GM21576 (cell line): Measurements from ENCODE around the gene TNIK.
"Not testable (repeated sequence)": the region's sequence is repeated elsewhere in the genome, so short reads cannot be mapped to it uniquely, and the experiment has no call there.

Source experiments
- ATAC-seq: cut with Tn5 transposase; IDR thresholded peaks from one replicate; pipeline ENCODE4 v1.9.1; 2021; ENCODE audit warnings: mild to moderate bottlenecking, moderate library complexity; ENCODE audit not compliant: unreplicated experiment

Gene TNIK

DNA sequence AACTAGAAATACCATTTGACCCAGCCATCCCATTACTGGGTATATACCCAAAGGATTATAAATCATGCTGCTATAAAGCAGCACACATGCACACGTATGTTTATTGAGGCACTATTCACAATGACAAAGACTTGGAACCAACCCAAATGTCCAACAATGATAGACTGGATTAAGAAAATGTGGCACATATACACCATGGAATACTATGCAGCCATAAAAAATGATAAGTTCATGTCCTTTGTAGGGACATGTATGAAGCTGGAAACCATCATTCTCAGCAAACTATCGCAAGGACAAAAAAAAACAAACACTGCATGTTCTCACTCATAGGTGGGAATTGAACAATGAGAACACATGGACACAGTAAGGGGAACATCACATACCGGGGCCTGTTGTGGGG lies 340.8 kb downstream of the TNIK start:
- ATAC-seq: not testable (repeated sequence)

DNA sequence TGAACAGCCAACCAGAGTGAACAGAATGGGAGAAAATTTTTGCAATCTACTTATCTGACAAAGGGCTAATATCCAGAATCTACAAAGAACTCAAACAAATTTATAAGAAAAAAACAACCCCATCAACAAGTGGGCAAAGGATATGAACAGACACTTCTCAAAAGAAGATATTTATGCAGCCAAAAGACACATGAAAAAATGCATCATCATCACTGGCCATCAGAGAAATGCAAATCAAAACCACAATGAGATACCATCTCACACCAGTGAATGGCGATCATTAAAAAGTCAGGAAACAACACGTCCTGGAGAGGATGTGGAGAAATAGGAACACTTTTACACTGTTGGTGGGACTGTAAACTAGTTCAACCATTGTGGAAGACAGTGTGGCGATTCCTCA lies 341.2 kb downstream of the TNIK start:
- not testable (repeated sequence) for ATAC-seq

DNA sequence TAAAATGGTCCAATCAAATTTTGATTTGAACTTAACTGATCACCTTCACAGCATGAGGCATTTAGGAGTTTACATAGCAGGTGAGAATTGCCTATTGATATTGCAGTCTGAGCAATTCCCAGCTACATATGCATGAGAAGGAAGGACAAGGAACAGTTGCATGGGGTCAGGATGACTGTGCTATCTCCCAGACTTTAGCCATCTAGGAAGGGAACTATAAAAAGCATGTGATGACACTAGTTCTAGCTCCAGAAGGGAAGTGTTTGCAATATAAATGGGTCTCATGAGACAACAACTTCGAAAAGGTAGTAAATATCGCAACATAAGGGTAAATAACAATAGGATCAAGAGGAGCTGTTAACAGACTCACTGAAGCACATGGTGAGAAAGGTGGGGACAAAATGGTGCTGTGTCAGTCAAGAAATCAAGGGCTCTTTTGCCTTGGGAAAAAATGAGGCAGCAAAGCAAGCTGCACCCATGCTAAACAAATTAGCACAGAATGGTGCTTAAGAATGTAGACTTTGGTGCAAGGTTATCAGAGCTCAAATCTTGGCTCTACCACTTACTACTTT lies 343.3 kb downstream of the TNIK start:
- ATAC-seq: no peak

DNA sequence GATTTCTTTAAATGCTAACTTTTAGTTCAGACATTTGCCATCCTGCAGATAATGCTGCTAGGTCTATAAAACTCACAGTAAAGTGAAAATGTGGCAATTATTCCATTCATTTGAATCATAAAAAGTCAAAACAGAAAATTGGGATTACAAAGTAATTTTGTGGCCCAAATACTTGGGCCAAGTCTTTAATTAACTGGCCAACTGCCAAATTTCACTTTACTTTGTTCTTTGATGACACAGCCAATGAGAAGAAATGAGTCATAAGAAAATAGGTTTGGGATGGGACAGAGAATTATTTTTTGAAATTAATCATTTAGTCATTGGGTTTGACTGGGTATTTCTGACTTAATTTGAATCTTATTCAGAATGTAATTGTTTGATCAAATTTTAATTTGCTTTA lies 343.8 kb downstream of the TNIK start:
- no peak for ATAC-seq

DNA sequence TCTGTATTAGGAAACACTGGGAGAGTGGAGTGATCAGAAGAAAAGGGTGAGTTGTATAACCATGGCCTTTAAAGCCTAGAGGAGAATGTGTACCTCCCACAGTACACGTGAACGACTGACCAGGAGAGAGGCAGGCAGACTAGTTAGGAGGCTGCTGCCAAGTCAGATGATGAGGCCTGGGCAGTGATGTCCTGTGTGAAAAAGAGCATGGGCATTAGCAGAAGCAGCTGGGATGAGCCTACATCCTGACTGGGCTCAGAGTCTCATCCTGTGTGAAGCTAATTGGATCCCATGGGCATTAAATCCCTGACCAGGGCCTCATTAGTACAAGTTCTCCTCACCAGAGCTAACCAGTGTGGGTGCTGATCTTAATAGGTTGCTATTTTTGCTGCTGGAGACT lies 344.5 kb downstream of the TNIK start:
- ATAC-seq: no peak

DNA sequence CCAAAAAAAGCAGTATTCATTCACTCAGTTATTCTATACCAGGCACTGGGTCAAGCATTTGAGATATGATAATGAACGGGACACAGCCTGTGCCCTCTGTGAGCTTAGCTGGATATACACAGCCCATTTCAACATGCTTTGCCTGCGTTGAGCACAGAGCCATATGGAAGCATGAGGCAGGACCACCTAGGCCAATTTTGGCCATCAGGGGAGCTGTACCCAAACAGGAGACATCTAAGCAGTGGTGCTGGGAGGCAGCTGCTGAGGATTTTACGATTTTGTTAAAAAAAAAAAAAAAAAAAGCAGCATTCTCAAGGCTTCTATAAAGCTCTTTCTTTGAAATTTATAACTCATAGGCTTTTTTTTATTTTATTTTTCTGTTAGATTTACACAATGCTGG lies 346.5 kb downstream of the TNIK start:
- ATAC-seq: no peak

DNA sequence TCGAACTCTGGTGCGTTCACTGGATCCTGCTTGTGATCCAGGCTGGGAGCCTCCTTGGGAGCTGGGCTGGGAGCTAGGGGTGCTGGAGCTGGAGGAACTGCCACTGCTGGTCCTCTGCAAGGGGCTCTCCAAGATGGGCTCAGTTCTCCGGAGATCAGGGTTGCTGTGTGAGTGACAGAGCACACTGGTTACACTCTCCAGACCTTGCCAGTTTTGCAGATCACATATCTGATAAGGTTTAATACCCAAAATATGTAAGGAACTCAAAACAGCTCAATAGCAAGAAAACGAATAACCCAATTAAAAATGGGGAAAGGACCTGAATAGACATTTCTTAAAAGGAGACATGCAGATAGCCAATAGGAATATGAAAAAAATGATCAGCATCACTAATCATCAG lies 349.5 kb downstream of the TNIK start:
- no peak for ATAC-seq

DNA sequence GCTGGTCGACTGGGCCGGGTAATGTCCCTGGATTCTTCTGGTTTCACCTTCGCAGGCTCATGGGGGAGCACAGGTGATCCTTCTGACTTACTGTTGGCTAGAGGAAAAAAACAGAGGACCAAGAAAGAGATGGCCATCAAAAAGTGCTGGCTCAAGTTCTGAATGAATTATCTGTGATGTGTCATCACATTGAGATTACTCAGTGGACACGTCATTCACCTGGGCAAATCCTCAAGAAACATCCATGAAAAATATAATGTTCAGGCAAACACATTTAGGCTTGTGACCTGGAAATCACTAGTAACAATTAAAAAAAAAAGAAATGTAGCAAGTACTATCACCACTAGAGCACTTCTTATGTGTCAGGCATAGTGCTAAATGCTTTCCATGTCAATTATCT lies 352.1 kb downstream of the TNIK start:
- no peak for ATAC-seq

DNA sequence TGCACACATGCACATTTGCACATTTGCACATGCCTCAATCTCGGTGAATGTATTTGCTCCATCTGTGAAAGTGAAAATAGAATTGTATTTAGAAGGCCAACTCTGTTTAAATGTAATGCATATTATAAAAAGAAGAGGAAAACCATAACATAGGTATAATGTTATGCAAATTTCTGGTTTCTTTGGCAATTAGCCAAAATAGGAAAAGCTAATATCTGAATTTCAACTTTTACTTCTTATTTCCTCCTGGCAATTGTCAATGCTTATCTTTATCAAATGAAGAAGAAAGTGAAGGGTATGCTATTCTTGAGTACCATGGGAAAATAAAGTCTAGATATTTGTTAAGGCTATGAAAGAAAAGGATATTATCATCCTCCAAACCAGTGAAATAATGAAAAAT lies 357.0 kb downstream of the TNIK start:
- ATAC-seq: no peak

DNA sequence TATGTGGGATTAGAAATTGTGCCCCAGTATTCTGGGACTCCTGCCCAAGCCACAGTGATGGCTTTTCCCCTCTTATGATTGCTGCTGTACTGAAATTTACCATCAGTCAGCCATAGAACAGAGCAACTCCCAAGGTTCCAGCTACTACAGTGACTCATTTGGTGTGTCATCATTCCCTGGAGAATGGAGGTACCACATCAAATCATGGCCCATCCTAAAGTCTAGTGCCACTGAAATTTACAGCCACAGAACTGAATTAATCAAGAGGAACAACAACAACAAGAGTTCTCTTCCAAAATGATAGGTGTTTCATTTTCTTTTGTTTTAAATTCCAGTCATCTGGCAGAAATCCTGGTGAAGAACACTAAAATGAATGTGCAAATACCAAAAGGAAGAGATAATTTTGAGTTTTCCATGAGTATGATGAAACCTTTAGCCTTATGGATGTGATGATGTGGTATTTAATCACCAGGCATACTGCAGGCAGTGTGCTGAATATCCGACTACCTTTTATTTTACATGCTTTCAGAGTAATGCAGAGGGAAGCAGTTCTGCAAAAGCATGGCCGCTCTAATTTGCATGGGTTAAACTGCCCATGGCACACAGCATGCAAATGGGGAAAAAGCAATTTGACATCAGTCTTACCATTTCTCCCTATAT lies 358.1 kb downstream of the TNIK start:
- no peak for ATAC-seq

DNA sequence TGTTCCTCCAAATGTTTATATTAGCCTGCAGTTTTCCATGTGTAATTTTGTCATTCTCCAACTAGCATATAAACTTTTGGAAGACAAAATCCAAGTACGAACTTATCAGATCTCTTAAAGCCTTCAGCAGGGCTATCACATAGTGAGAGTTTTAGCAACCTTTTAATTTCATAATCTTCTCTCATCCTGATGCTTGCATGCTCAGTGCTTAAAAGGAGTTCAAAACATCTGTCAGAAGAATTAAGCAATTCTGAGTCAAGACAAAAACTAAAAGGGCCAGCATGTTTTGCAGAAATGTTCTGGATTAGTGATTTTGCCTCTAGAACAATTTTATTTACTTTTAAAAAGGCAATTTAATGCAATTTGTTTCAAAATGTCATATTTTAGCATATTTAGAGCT lies 360.3 kb downstream of the TNIK start:
- ATAC-seq: no peak

DNA sequence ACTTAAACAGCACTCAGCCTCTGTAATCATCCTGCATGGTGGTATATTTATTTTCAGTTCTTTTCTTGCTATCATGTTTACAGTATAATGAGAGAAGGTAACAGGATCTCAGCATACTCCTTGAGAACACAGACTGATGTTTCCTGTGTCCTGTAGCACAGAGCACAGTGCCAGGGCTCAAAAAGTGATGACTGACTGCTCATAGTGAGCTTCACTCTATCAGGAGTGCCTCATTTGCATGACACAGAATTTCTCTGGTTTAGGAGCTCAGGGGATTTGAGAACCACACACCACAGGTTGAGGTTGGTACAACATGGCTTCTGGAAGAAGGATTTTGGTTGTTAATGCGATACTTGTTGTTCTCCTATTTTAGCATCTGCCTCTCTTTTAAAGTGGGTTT lies 365.1 kb downstream of the TNIK start:
- peak; percentile 91 for ATAC-seq

DNA sequence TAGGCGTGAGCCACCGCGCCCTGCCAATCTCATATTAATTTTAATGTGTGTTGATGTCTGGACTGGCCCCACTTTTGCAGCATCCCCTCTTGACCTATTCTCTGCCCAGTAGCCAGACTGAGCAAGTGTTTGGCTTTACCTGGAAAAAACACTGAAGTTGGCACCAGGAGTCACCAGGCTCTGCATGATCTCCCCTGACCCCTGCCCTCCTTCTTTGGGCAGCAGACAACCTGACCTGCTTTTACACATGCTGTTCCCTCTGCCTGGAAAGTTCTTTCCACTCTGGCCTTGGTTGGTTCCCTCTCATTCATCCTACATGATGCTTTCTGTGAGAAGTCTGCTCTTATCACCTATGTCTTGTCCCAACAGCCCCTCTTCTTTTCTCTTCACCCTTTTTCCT lies 365.8 kb downstream of the TNIK start:
- no peak for ATAC-seq

DNA sequence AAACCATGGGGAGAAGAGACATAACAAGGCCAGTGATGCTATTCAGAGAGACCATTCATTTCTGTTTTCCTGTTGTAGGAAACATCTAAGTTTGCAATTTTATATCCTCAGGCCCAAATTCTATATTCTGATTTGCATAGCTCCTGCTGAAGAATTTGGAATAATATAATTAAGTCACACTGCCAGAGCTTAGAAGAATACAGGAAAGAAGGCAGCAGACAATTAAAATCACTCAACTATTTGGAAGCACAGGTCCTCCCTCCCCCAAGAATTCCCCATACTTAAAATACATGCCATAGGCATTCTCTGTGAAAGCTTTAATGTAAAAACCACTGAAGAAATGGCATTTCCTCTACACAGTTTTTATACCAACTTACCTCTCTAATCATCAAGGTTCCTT lies 366.7 kb downstream of the TNIK start:
- ATAC-seq: no peak

DNA sequence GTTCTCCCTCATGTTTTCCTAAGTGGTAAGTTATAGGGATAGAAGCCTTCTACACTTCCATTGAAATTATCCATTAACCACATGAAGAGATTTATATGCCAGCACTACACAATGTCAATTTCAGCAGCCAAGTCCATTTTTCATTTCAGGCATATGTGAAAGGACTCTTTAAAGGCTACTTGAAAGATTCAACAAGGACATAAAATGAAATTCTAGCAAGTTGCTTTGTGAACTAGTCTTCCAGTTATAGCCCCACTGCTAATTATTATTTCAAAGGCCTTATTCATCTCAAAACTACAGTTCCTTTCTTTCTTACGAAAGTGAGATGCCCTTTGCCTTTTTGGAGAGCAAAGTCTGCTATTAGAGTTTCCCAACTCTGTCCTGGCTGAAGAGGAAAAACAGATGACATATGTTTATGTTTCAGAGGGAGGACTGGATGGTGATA lies 367.7 kb downstream of the TNIK start:
- no peak for ATAC-seq

DNA sequence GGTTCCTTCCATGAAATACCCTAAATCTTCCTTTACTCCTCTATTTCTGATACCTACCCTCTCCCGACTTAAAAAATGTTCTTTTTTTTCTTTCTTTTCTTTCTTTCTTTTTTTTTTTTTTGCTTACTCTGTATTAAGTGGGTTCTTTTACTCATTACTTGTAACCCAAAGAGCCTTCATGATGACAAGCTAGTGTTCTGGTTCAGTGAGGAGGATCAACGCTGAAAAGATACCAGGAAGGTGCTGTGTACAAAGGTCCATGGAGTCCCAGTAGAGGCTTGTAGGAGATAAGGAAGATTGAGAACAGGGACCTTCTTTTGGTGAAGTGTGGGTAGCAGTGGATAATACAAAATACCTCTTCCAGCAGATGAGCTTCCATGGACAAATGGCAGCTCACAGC lies 369.9 kb downstream of the TNIK start:
- no peak for ATAC-seq

DNA sequence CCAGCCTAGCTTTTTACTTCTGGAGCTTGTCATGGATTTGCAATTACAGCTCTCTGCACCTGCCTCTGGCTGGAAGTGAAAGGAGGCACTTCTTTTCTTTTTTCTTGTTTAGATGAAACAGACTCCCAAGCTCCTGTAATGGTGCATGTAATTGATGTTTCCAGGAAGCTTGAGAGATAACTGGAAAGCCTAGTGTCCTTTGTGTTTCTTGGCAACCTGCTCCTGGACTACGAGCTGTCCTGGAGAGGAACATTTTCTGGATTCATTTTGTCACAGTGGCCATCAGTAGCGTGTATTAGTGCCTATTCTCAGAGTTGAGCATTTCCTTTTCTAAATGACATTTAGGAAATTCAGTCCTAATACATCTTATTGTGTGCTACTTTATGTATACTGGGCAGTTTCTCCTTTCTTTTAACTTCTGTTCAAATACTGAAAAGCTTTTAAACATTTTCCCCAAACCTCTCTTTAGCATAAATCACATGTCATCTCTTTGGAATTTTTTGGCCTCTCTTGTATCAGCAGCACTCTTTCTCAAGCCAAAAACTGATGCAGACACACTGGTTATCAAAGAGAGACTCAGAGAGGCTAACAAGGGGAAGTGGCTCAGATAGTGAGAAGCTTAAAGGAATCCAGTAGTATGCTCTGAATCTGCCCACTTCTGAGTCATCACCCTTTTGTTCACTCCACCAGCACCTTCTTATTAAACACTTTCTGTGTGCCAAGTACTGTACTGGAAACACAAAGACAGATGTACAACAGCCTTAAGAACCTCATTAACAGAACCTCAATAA lies 371.0 kb downstream of the TNIK start:
- no peak for ATAC-seq

DNA sequence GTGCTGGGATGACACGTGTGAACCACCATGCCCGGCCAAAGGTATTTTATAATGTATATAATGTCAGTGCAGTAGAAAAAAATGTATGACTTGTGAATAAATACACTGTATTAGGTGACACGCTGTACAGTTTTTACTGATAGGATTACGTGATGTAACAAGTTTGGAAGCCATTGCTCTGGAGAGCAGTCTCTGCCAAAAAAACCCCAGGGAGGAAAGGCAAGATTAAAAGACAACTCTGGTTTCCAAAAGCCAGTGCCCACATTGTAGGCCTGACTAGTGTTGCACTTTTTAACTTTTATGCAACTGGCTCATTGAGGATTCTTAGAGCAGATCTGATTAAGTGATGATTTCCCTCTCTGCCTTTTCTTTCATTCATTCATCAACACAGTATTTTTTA lies 371.7 kb downstream of the TNIK start:
- ATAC-seq: no peak

DNA sequence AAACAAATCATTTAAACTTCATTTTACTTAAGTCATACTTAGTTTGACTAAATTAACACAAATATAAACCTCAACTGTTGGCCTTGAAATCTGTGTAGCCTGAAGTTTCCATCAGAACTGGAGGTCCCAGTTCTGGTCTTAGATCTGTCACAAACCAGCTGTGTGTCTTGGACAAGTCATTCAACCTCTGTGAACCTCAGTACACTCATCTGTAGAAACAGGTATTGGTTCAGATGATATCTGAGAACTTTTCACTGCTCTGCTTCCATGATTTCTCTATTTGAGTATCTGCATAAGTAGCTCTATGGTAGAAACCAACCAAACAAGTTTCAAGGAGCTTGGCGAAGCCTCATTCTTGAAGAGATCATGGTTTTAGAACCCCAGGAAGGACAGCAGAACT lies 373.3 kb downstream of the TNIK start:
- ATAC-seq: no peak

DNA sequence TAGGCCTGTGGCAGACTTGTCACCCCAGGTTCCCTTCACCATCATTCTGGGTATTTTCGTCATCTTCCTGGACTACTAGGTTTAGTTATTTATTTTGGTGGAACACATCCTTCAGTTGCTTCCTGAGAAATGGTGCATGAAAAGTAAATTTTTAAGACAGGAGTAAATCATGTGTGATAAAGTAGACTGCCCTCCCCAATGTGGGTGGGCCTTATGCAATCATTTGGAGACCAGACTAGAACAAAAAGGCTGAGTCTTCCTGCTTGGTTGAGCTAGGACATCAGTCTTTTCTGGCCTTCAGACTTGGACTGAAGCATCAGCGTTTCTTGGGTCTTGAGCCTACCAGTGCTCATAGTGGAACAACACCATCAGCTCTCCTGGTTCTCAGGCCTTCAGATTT lies 382.9 kb downstream of the TNIK start:
- no peak for ATAC-seq

DNA sequence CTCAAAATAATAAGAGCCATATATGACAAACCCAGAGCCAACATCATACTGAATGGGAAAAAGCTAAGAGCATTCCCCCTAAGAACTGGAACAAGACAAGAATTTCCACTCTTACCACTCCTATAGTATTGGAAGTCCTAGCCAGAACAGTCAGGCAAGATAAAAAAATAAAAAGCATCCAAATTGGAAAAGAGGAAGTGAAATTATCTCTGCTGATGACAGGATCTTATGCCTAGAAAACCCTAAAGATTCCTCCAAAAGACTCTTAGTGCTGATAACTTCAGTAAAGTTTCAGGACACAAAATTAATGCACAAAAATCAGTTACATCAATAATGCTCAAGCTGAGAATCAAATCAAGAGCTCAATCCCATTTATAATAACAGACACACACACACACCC lies 387.8 kb downstream of the TNIK start:
- no peak for ATAC-seq

DNA sequence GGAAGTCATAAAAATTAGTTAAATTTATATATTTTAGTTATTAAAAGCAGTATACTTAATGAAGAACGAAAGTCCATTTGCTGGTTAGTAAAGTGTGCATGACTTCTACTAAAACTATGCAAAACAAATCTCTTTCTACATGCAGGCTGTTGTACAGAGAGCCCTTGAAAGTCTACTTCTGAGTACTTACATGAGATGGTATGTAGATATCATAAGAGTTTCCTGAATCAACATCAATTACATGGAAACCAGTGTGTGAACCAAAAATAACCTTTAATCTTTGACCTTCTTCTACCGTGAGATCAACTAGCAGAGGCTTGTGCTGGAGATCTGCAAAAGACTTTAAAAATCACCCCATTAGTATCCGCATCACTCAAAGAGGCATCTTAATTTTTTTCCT lies 391.5 kb downstream of the TNIK start:
- no peak for ATAC-seq
